ENCODE measurements around the gene IL17RD. TPM values are rescaled to one million over a fixed set of nuclear protein-coding genes. Genes with fewer than 3 reads are reported as not detected.

IL17RD gene
- total RNA-seq, 1 donor from 2014 or later: 17.2 TPM

GRCh38 chr3:57066471-57066870 lies 98.7 kb downstream of the IL17RD start:
- Histone ChIP-seq H3K9me3 (no peaks in the 10 kb centered on the region), H3K36me3 (no peaks in the 10 kb centered on the region), H3K4me3 (no peak overlapping the region), H3K27me3 (no peaks in the 10 kb centered on the region), H3K27ac (no peak overlapping the region), H3K4me1 (peaks cover 59% of the 10 kb centered on the region)
- no peak for DNase-seq (ENCODE audit: extremely low spot score in 2 of 2)
- intact Hi-C loops (cut with DNase I): no loop called here
- TF ChIP-seq POLR2A (IDR thresholded peaks at IDR 0.05) (no peak), CTCF (IDR thresholded peaks at IDR 0.05) (no peak), POLR2AphosphoS5 (IDR thresholded peaks at IDR 0.05; ENCODE audit: insufficient read depth in 1 of 2, low read depth in 1 of 2) (no peak)

GRCh38 chr3:57065588-57065987 lies 99.6 kb downstream of the IL17RD start:
- Histone ChIP-seq H3K9me3 (no peaks in the 10 kb centered on the region), H3K4me1 (peaks cover 68% of the 10 kb centered on the region), H3K27ac (no peak overlapping the region), H3K4me3 (no peak overlapping the region), H3K36me3 (no peaks in the 10 kb centered on the region), H3K27me3 (no peaks in the 10 kb centered on the region)
- intact Hi-C loops (cut with DNase I): no loop called here
- DNase-seq (ENCODE audit: extremely low spot score in 2 of 2): no peak
- TF ChIP-seq CTCF (IDR thresholded peaks at IDR 0.05) (no peak), POLR2AphosphoS5 (IDR thresholded peaks at IDR 0.05; ENCODE audit: insufficient read depth in 1 of 2, low read depth in 1 of 2) (no peak), POLR2A (IDR thresholded peaks at IDR 0.05) (no peak)

- DNase-seq (ENCODE audit: extremely low spot score in 2 of 2): no peak
- no peak overlapping the region for H3K4me3 ChIP-seq
- no peaks in the 10 kb centered on the region for H3K9me3 ChIP-seq
- no peaks in the 10 kb centered on the region for H3K27me3 ChIP-seq
- no peaks in the 10 kb centered on the region for H3K36me3 ChIP-seq
- peaks cover 72% of the 10 kb centered on the region for H3K4me1 ChIP-seq
- TF ChIP-seq POLR2AphosphoS5 (IDR thresholded peaks at IDR 0.05; ENCODE audit: insufficient read depth in 1 of 2, low read depth in 1 of 2) (no peak), POLR2A (IDR thresholded peaks at IDR 0.05) (no peak), CTCF (IDR thresholded peaks at IDR 0.05) (no peak)
- intact Hi-C loops (cut with DNase I): no loop called here
- no peak overlapping the region for H3K27ac ChIP-seq
Measured at GRCh38 chr3:57064572-57064971, 100.6 kb downstream of the IL17RD start.

- no peak overlapping the region for H3K4me3 ChIP-seq
- H3K9me3 ChIP-seq: no peaks in the 10 kb centered on the region
- DNase-seq (ENCODE audit: extremely low spot score in 2 of 2): no peak
- peak overlapping the region; percentile 17 for H3K27ac ChIP-seq
- peaks cover 66% of the 10 kb centered on the region for H3K4me1 ChIP-seq
- TF ChIP-seq POLR2A (IDR thresholded peaks at IDR 0.05): no peak
- no peaks in the 10 kb centered on the region for H3K36me3 ChIP-seq
- intact Hi-C loops (cut with DNase I): no loop called here
- no peaks in the 10 kb centered on the region for H3K27me3 ChIP-seq
Measured at GRCh38 chr3:57064001-57064400, 101.2 kb downstream of the IL17RD start.

GRCh38 chr3:57063032-57063431 lies 102.1 kb downstream of the IL17RD start:
- Histone ChIP-seq H3K4me1 (peaks cover 57% of the 10 kb centered on the region), H3K9me3 (no peaks in the 10 kb centered on the region), H3K4me3 (no peak overlapping the region), H3K27me3 (no peaks in the 10 kb centered on the region), H3K27ac (peak overlapping the region; percentile 17), H3K36me3 (no peaks in the 10 kb centered on the region)
- TF ChIP-seq POLR2A (IDR thresholded peaks at IDR 0.05): no peak
- no peak for TF ChIP-seq CTCF (IDR thresholded peaks at IDR 0.05)
- TF ChIP-seq POLR2AphosphoS5 (IDR thresholded peaks at IDR 0.05; ENCODE audit: insufficient read depth in 1 of 2, low read depth in 1 of 2): no peak
- no peak for DNase-seq (ENCODE audit: extremely low spot score in 2 of 2)
- intact Hi-C loops (cut with DNase I): no loop called here

All from vagina (tissue), 2 donors.